SK-N-SH (cell line): ENCODE data around the gene CCNT1.

Experiments used
- EZH2phosphoT487 ChIP-seq: fragments of 200-600 bp; sonication (generic); IDR thresholded peaks from 2 replicates; pipeline ENCODE4 v1.6.1; 2017; ENCODE audit warnings: low read depth, mixed run types, mild to moderate bottlenecking, antibody characterized with exemption, moderate library complexity, borderline replicate concordance
- FOXM1 ChIP-seq: IDR thresholded peaks from 2 replicates; pipeline ENCODE4 v1.4.0; 2012; ENCODE audit warnings: low read depth, mild to moderate bottlenecking
- JUND ChIP-seq: IDR thresholded peaks from 2 replicates; pipeline ENCODE4 v1.4.0; 2012
- MEF2A ChIP-seq: IDR thresholded peaks from 2 replicates; pipeline ENCODE4 v1.4.0; 2012; ENCODE audit warnings: low read depth, borderline replicate concordance
- POLR2AphosphoS5 ChIP-seq: IDR thresholded peaks from 2 replicates; pipeline ENCODE4 v1.6.1; 2012; ENCODE audit warnings: low read depth, low read length
- USF2 ChIP-seq: fragments of 150-350 bp; IDR thresholded peaks from 2 replicates; pipeline ENCODE4 v1.6.1; 2017; ENCODE audit warnings: antibody characterized with exemption, low read length, low read depth, borderline replicate concordance
- TF ChIP-seq, protein P1 (sequence below): fragments of 200-600 bp; sonication (generic); IDR thresholded peaks from 2 replicates; pipeline ENCODE4 v1.6.1; 2017; ENCODE audit warnings: antibody characterized with exemption, mild to moderate bottlenecking, moderate library complexity
- TF ChIP-seq, protein P2 (sequence below): IDR thresholded peaks from 2 replicates; pipeline ENCODE4 v1.4.0; 2012; ENCODE audit warnings: low read depth

GRCh38 chr12:48686615-48687334 lies 29.7 kb downstream of the CCNT1 start:
- TF ChIP-seq USF2: no peak
- no peak for TF ChIP-seq FOXM1
- TF ChIP-seq POLR2AphosphoS5: no peak
- TF ChIP-seq, protein P1, sequence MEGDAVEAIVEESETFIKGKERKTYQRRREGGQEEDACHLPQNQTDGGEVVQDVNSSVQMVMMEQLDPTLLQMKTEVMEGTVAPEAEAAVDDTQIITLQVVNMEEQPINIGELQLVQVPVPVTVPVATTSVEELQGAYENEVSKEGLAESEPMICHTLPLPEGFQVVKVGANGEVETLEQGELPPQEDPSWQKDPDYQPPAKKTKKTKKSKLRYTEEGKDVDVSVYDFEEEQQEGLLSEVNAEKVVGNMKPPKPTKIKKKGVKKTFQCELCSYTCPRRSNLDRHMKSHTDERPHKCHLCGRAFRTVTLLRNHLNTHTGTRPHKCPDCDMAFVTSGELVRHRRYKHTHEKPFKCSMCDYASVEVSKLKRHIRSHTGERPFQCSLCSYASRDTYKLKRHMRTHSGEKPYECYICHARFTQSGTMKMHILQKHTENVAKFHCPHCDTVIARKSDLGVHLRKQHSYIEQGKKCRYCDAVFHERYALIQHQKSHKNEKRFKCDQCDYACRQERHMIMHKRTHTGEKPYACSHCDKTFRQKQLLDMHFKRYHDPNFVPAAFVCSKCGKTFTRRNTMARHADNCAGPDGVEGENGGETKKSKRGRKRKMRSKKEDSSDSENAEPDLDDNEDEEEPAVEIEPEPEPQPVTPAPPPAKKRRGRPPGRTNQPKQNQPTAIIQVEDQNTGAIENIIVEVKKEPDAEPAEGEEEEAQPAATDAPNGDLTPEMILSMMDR: no peak
- no peak for TF ChIP-seq MEF2A
- TF ChIP-seq, protein P2, sequence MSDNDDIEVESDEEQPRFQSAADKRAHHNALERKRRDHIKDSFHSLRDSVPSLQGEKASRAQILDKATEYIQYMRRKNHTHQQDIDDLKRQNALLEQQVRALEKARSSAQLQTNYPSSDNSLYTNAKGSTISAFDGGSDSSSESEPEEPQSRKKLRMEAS: no peak
- TF ChIP-seq JUND: no peak
- TF ChIP-seq EZH2phosphoT487: no peak
